HG02938 (cell line): ENCODE data around the gene GPN2.
A peak's percentile ranks its signal among the peaks of the same experiment; 100 is the strongest.
"Not testable (repeated sequence)": the region's sequence is repeated elsewhere in the genome, so short reads cannot be mapped to it uniquely, and the experiment has no call there.

Source experiments
- ATAC-seq: cut with Tn5 transposase; IDR thresholded peaks from one replicate; pipeline ENCODE4 v1.9.1; 2021; ENCODE audit warnings: mild to moderate bottlenecking, moderate library complexity; ENCODE audit not compliant: unreplicated experiment

GPN2 gene

DNA sequence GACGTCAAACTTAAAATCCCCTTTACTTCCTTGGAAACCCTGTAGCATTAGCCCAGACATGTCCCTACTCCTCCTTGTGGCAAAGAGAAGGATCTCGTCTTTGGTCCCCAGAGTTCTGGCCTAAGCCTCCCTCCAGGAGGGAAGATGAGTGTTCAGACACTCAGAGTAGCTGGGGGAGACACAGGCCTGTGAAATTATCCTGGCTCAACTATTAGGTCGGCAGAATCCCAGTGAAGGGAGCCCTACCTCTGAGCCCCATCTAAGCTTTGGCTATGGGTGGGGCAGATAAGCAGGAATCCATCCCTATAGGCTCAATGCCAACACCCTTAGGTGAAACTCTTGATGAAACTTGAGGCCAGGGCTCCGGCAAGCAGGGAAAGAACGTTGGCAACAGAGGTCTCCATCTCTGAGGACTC, 28.8 kb downstream of the GPN2 start:
- ATAC-seq = no peak

DNA sequence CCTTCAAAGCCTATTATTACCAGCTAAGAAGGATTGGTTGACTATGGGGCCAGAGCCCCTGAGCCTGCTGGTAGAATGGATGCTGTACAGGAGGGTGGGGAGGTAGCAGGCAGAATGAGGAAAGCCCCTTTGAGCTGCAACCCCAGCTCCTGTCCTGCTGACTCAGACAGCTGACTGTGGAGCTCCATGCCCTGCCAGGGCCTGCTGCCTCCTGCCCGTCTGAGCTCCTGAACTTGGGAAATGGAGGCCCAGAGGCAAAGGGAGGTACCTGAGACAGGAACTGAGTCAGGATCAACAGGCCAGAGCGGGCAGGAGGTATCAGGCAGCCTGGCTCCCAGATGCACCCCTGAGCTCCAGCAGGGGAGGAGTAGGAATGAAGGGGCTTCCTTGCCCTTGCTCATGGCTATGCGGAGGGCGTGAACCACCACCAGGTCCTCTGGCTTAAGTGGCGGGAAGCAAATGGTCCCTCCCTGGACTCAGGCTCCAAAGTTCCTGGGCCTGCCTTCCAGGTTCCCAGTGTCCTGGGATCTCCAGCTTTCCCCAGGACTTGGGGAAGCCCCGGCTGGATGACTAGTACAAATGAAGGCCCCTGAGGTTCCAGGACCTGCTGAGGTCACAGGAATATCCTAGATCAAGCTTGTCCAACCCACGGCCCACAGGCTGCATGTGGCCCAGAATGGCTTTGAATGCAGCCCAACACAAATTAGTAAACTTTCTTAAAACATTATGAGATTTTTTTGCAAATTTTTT, 31.0 kb downstream of the GPN2 start:
- ATAC-seq = no peak

DNA sequence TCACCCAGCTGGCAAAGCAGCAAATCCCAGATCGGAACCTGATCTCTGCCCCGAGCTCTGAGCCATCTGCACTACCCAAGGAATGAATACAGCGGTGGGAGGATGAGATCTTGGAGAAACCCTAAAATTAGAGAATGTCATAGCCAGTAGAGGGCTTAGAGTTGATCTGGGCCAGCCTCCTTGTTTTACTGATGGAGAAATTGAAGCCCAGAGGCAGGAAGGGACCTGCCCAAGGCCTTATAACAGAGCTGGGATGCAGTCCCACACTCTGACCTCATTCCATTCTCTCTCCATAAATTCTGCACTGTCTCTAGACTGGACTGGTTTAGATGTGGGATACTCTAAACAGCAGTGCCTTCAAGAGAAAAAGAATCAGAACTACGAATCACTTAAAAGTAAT, 31.9 kb downstream of the GPN2 start:
- ATAC-seq = no peak

DNA sequence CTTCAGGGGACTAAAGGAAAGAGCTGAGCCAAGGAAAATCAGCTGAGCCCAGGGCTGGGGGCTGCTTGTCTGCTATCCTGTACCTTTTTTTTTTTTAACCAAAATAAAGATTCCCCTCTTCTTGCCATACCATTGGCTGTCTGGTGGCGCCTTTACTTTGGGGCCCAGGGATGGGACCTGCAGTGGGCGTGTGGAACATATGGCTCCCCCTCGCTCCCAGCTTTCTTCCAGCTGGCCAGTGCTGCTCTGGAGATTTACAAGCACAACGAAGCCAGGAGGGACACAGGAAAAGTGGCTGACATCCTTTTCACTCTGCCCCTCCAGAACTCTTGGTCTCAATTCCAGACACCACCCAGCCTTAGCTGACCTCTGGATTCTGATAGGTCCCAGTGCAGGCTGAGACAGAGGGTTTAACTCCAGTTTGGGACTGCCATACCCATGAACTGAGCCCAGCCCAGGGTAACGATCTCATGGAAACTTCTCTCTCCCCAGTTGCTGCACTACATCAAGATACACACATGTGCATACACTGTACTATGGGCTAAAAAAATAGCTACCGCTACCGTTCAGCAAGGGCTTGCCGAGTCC, 32.5 kb downstream of the GPN2 start:
- ATAC-seq = no peak

DNA sequence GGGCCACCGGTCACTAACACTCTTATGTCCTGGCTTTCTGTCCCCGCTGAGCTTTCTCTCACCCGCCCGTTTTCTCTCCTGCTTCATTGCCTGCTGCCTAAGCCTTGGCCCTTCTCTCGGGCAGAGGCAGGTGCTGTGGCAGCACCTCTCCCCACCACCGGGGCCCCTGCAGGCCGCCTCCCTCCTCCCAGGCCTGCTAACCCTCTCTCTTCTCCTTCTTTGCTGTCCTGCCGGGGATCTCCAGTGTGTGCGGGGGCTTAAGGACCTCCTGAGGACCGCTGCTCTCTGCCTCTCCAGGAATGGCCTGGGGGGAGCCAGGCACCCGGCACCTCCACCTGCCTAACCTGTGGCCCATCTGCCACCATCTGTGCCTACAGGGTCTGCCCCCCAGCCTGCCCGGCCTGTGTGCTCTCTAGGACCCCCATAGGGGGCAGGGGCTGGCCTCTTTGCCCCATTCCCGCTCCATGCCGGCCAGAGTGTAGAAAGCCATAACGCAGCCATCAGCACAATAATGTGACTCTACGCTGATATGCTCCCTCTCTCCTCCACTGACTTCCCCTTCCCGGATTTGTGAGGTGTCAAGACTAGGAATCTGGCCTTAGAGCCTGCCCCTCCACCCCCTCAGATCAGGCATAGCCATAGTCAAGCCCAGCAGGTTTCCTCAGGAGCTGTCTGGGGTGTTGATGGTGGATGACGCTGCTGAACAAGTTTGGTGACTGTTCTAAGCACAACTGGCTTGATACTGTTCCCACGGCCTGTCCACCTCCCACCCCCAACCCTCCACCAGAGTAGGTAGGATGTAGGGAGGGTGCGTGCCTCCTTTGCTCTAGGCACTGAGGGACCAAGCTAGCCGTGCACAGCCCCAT, 33.2 kb downstream of the GPN2 start:
- no peak for ATAC-seq

DNA sequence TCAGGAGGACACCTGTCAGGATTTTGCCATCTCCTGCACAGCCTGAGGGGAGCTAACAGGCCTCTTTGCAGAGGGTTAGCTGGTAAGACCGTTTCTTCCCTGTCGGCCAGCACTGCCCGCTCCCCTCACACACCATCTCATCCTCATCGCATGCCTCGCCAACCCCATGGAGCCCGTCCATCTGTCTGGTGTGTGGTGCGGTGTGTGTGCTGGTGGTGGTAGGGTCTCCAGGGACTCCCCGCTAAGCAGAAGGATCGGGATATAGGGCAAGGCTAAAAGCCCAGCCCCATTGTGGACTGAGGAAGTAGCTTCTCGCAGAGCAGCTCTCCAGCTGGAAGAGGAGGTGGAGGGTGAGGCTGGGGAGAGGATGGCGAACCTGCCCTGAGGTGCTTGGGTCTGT, 33.9 kb downstream of the GPN2 start:
- no peak for ATAC-seq

DNA sequence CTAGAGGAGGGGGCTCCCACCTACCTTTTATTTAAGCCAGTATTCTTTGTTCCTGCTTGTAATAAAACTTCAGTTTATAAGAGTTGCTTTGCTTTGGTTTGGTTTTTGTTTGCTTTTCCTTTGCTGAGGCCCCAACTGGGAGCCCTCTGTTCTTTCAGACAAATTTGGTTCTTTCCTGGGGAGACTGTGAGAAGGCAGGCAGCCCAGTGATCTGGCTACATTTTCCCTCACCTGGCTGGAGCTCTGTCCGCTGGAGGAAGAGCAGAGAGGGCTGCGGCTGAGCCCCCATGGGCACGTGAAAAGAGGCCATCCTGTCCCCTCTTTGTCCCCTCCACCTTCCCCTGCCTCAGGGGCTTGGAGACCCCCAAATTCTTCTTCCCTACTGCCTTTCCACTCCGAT, 34.4 kb downstream of the GPN2 start:
- ATAC-seq = no peak

DNA sequence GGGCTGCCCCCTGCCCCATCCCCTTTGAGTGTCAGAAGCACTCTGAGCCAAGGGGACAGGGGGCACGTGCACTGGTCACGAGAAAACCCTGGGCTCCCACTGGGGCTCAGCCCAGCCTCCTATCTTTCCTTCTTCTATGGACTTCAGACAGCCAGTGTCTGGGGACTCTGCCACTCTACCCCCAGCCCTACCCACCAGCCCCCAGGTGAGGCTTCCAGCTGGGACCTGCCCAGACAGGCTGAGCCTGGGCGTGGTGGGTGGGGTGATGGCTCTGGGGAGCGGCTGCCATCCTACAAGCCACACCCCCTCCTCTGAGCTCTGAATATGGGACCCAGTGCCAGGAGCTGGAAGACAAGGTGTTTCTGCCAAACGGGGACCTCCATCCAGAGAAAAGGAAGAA, 35.2 kb downstream of the GPN2 start:
- no peak for ATAC-seq

DNA sequence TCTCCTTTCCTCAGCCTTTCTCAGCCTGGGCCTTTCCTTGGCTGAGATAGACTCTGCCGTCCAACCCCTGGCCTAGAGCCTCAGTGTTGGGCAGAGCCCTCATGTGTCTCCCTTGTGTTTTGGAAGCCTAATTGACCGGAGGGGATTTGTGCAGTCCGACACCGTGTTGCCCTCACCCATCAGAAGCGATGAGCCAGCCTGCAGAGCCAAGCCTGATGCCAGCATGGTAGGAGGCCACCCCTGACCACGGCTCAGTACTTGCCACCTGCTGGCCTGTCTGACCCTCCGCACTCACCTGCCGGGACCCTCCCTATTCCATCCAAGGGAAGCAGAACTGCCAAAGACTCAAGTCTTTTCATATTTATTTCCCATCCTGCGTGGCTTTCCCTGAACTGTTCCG, 36.5 kb downstream of the GPN2 start:
- no peak for ATAC-seq

DNA sequence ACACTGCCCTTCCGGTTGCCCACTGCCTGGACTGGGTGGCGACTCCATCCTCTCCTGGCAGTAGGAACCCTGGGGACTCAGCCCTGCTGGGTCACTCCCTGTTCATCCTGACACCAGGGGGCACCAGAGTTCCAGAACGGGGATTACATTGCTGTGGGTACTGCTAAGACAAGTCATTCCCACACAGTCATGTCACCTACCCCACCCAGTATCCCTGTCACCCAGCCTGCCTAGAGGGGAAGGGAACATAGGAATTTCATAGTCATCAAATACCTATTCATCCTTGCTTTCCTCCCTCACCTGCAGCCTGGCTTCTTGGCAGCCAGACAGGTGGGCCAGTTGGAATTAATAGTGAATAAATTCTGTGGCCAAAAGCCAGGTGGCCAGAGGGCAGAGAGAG, 36.9 kb downstream of the GPN2 start:
- ATAC-seq = no peak

DNA sequence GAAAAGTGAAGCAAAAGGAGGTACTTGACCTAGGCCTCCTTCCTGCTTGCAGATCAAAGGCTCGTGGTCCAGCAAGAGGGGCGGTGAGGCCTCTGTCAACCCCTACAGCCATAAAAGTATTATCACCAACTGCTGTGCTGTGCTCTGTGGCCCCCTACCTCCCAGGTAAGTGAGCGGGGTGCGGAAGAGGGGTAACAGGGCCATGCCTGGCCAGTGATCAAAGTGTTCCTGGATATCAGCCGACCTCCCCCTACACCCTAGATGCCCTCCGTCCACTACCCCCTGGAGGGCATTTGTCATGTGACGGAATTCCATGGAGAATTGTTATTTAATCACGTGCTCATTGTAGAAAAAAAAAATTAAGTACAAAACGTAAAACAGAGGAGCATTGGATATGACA, 37.4 kb downstream of the GPN2 start:
- no peak for ATAC-seq

DNA sequence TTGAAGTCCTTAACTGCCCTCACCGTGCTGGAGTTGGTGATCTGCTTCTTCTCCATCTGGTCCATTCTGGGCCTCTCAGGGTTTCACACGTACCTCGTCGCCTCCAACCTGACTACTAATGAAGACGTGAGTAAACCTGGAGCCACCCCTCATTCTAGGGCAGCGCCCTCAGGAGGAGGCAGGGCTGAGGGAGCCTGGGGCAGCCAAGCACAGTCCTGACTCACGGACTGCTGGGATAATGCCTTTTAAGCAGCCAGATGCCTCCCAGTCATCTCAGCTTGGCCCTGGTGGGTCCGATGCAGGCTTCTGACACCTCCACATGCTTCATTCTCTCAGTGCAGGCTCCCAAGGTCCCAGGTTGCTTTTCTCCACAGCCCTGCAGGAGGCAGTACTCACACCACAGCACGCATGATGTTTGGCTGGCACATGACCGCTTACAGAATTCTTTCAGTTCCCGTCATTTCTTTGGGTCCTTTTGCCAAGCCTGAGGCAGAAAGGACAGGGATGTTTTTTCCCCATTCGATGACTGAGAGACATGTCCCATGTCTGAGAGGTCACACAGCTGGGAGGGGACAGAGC, 38.9 kb downstream of the GPN2 start:
- ATAC-seq = no peak

DNA sequence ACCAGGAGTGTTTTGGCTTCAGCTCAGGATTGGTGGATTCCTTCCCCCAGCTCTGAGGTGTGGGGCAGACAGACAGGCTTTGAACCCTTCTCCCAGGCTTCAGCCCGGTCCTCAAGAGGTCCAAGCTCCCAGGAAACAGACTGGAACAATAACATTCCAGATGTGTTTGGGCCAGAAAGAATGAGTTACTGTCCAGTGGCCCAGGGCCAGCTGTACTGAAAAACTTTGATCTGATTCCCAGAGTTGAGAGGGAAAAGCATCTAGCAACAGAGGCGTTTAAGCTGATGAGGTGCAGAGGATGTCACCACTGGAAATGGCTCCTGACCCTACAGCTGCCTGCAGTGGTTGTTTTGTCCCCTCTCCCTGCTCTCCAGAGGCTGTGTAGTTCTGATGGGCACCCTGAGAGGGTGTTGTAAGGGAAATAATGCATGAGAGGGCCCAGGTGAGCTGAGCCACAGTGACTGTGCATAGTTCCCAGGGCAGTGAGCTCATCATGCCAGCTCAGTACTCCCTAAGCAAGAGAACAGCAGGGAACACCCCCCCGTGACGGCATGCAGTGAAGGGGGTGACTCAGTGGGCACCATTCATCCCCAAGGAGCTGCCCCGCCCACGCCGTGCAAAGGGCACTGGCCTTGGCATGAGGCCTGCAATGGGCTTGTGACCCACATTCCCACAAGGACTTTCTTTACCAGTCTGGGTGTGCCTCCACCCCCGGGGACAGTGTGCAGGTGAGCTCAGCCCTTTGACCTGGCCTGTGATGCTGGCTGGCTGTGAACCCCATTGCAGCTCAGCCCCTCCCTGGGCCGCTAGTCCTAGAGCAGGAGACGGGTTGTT, 40.9 kb downstream of the GPN2 start:
- no peak for ATAC-seq

DNA sequence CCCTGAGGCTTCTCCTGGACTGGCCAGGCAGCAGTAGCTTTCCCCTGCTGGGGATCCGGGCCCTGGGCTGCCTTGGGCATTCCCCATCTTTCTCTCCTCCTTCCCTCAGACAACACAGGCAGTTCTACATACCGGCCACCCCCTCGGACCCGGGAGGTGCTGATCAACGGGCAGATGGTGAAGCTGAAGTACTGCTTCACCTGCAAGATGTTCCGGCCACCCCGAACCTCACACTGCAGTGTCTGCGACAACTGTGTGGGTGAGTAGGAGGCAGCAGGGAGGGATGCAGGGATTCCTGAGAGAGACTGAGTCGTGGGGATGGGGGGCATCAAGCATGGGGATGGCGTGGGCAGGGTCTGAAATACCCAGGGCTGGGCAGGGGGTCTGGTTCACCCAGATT, 41.6 kb downstream of the GPN2 start:
- ATAC-seq = no peak

DNA sequence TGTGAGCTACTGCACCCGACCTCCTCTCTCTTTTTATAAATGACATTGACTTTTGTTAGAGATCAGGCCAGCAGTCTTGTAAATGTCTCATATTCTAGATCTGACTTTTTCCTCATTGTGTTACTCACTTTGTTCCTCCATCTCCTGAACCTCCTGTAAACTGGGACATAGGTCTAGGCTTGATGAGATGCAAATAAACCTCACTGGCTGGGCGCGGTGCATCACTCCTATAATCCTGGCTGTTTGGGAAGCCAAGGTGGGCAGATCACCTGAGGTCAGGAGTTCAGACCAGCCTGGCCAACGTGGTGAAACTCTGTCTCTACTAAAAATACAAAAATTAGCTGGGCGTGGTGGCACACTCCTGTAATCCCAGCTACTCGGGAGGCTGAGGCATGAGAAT, 42.3 kb downstream of the GPN2 start:
- not testable (repeated sequence) for ATAC-seq

DNA sequence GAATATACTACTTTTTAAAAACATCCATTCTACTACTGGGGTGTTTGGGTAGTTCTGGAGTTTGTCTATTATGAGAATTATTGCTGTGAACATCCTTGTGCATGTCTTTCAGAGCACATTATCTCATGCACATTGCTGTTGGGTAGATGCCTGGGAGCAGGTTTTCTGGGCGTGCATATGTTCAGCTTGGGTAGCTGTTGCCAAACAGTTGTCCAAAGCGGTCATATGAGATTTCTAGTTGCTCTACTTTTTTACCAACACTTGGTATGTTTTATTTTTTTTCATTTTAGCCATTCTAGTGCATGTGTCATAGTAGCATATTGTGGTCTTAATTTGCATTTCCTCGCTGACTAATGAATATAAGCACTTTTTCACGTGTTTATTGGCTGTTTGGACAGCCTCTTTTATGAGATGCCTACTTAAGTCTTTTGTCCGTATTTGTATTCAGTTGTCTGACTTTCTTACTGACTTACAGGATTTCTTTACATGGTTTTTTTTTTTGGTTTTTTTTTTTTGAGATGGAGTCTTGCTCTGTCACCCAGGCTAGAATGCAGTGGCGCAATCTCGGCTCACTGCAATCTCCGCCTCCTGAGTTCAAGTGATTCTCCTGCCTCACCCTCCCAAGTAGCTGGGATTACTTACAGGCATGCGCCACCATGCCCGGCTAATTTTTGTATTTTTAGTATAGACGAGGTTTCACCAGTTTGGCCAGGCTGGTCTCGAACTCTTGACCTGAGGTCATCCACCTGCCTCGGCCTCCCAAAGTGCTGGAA, 45.5 kb downstream of the GPN2 start:
- ATAC-seq = no peak

DNA sequence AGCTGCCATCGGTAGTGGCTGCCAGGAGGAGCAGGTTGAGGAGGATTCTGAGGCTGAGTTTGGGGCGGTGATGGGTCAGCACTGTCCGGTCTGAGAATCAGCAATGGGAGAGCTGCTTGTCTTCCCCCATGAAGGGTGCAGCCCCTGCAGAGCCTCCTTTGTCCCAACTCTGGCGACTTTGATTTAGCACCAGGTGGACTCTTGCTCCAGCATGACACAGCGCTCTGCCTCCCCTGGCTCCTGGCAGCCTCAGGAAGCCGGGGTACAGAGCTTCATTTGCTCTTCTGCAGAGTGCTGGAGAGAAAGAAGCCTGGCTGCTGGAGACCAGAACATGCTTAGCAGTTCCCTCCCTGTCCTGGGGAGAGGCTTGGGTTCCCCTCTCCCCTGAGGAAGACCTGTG, 50.3 kb downstream of the GPN2 start:
- no peak for ATAC-seq

DNA sequence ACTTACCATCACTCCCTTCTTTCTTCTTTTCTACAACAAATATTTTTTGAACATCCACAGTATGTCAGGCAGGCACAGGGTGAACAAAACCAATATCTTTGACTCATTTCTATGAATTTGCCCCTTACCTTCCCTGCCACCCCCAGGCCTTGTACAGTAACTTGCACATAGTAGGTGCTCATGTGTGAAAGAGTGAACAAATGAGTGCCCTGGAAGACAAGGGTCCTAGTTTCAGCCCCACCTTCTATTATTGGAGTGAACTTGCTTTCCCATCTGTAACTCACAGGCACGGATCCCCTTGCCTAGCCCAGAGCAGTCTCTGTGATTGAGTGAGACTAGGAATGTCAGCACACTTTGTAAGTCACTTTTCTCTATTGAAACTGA, 50.8 kb downstream of the GPN2 start:
- no peak for ATAC-seq

DNA sequence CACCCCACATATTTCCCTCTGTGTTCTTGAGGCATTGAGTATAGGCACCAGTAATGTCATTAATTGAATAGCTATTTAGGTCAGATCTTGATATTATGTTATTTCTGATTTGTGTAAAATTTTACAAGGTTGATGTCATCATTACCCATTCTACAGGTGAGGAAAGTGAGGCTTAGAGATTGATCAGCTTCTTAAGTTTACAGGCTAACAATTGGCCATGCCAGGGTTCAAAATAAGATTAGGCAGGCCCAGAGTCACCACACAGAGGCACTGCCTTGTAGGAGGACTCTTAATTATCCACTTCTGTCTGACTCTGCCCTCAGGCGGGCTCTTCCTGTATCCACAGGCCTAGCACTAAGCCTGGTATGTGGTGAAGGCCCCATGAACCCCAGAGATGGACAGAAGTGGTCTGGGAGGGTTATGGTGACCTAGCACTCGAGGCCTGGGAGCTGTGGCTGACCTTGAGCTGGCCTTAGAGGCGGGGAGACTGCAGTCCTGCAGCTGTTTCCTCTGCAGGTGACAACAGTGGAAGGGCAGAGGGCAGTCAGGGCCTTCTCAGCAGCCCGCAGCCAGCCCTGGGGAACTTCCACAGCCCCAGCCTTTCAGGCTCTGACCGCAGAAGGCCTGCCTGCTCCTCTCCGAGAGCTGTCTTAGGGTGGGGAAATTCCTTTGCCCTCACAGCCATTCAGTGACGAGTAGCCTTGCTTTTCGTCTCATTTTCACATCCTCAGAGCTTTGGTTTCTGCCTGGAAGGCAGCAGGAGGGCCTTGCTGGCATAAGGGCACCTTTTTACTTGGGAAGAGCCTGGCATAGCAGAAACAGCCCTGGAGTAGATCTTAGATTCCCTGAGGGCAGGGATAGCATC, 51.4 kb downstream of the GPN2 start:
- ATAC-seq = peak; percentile 84
